Eye (tissue), 1 donor: Measurements from ENCODE around the gene ANKRD11.

Experiments used
- DNase-seq: peaks from one replicate; pipeline ENCODE4 v3.0.0-alpha.2; 2015

The ANKRD11 gene

DNA sequence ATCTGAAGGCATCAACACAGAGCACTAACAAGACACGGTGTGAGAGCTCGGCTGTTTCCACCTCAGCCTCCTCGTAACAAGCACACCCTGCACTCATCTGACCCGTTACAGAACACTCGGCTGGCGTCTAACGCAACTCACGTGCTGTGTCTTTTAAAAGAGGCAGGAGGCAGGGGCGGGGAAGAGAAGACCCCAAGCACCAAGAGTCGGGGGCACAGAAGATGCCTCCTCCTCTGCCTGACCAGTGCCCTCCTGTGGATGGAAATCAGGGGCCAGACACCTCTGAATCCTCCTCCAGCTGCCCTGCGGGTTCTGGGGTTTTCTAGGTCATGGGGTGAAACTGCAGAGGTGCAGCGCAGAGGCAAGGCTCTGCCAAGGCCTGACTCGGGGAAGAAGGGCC is 198.6 kb downstream of the ANKRD11 start:
- no peak for DNase-seq

DNA sequence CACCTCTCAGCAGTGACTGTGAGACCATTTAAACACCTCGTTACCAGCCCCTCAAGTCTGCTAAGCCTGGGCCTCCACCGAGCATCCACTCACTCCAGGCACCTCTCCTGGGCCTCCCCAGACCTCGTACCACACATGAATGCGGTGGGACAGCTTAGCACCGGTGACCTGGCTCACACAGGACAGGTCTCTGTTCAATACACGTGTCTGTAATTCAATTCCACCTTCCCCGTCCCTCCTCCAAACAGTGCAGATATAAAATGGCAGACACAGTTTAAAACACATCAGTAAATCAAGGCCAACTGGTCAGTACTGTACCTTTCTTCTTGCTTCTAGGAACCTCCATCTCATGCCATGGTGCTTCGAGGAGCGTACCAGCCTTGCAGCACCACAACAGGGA is 199.0 kb downstream of the ANKRD11 start:
- DNase-seq = no peak

DNA sequence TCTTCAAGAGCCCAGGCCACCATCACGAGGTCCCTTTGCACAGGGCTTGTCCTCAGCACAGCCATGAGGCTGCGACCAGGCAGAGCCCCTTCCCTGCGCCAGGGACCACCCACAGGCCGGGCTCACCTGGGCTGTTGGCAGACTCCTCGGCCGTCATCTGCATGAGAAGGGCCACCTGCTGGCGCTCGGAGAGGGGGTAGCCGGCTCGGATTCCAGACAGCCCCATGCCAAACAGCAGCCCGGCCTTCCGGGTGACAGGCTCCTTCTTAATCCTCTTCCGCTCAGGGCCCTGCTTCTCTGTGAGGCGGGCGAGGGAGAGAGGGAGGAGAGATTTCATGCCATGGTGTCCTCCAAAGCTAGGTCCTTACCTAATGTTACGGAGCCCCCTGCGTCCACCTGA is 199.5 kb downstream of the ANKRD11 start:
- no peak for DNase-seq

DNA sequence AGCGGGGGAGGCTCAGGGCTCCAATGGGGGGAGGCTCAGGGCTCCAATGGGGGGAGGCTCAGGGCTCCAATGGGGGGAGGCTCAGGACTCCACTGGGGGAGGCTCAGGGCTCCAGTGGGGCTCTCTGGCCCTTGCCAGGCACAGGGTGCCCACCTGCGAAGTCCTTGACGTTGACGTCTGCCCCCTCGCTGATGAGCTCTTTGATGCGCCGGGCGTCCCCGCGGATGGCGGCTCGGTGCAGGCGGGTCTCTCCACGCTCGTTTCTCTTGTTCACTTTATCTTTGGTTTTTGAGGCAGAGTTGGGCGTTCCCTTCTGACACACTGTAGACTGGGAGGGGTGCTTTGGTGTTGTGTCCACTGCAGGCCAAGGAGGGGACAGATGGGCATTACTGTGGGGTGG is 199.9 kb downstream of the ANKRD11 start:
- DNase-seq = no peak

DNA sequence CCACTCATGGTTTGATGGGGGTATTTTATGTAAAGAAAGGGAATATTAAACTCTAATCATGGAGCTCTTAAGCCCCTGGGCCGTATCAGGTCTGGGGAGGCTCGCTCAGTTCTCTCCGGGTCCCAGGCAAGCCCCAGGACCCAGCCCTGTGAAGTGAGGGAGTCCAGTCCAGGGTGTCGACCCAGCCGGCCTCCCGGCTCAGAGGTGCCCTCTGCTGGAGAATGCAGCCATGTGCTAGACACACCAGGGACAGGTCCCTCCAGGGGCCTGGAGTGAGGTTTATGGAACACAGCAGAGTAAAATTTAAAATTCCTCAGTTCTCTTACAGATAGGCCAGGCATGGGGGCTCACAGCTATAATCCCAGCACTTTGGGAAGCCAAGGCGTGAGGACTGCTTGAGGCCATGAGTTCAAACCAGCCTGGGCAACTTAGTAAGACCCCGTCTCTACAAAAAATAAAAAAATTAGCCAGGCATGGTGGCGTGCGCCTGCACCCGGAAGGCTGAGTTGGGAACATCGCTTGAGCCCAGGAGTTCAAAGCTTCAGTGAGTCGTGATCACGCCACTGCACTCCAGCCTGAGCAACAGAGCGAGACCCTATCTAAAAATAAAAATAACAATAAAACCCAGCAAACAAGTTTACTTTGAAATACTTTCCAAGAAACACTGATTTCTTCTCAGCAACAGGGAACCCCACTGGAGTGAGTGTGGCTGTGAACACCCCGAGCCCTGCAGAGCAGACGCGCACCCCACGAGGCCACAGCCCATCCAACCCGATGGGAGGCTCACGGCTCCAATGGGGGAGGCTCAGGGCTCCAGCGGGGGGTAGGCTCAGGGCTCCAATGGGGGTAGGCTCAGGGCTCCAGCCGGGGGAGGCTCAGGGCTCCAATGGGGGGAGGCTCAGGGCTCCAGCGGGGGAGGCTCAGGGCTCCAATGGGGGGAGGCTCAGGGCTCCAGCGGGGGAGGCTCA is 200.6 kb downstream of the ANKRD11 start:
- peak; percentile 80 for DNase-seq

DNA sequence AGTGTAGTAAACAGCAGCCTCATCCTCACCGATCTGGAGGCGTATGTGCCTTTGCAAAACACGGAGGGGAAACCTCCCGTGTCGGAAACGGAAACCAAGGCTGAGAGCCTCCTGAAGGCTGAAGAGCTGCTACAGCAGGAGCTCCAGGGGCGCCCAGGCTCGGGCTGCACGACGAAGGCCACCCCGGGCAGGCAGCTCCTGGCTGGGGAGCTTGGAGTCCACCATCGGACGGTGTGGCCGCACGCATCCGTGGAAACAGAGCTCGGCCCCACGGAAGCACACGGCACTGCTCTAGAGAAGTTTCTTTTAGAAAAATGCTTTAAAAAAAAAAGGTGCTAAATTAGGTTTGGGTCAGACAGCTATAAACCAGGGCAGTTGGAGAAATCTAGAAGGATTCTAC is 201.4 kb downstream of the ANKRD11 start:
- no peak for DNase-seq

DNA sequence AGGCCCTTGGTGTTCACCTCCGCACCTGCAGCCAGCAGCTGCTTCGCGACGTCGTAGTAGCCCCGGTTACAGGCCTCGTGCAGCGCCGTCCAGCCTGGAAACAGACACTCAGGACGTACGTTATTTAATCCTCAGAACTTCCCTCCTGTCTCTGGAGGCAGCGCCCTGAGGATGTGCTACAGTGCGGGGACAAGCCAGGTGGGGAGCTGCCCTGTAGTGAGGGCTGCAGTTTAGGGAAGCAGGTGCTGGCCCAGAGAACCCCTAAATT is 201.8 kb downstream of the ANKRD11 start:
- no peak for DNase-seq

DNA sequence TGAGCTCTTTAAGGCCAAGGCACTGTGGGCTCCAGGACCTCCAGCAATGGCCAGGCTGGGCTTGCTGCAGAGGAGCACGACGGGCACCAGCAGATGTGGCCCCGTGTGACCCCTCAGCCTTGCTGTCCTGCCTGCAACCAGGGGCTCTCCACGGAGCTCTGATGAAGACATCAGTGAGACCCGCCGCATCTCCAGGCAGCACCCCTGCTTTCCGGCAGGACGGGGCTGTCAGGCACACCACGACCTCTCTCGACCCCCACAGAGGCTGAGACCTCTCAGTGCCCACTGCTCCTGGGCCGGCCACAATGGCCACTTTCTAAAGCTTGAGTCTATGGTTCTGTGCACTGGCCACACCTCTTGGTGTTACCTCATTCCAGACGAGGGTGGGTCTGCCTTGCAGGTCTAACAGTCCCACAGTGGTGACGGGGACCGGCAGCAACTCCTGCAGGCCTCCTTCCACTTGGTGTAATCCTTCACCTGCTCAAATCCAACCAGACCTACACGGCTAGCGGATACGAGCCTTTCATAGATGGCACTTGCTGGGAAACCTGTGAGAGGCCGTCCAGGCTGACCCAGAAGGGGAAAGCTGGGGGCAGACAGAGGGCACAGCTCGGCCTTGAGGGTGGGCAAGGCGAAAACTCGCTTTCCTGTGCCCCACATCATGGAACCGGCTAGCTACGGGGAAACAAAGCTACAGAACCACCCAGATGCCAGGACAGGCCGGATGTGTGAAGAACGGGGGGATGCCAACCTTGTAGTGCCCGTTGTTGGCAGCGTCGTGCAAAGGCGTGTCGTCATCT is 202.4 kb downstream of the ANKRD11 start:
- DNase-seq = no peak

DNA sequence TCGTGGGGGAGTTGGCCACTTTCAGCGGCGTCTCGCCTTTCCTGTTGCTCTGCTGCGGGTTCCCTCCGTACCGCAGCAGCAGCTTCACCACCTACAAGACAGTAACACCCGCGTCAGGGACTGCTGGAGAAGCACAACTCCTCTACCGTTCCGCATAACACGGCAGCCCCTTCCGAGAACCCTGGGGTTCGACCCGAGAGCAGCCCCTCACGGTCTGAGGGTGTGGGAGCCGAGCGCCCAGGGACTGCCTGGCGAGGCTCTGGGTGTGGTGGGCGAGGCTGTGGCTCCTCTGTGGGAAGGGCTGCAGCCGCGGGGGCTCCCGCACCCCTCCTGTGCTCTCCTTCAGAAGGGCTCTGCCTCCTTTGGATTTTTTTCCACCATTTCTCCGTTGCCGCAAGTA is 204.3 kb downstream of the ANKRD11 start:
- DNase-seq = no peak

DNA sequence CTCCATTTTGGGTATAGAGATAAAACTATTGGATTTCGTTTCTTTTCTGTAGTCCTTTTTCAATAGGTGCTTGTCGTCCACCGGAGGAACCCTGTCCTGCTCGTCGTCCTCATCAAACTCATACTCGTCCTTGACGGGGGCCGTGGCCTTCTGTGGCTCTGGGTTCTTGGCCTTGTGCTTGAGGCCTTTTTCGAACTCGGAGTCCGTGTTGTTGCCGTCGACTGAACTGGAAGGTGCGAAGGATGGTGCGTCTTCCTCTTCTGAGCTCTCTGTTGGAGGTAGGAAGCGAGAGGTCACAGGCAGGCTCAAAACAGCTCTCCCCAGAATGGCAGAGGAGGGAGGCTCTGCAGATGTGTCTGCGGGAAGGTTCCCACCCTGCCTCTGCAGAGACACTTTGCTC is 205.0 kb downstream of the ANKRD11 start:
- no peak for DNase-seq

DNA sequence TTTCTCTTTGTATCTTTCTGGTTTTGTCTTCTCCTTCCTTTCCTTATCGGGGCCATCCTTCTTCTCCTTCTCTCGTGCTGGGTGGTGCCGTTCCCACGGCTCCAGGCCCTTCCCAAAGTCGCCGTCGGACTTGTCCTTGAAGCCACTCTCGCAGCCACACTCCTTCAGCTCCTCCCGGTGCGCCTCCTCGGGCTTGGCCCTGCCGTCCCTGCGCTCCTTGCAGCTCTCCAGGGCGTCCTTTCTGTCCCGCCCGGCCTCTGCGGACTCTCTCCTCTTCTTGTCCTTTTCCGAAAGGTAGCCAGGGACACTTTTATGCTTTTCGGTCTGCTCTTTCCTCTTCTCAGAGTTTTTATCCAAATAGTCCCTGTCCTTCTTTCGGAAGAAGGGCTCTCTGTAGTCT is 206.9 kb downstream of the ANKRD11 start:
- DNase-seq = no peak

DNA sequence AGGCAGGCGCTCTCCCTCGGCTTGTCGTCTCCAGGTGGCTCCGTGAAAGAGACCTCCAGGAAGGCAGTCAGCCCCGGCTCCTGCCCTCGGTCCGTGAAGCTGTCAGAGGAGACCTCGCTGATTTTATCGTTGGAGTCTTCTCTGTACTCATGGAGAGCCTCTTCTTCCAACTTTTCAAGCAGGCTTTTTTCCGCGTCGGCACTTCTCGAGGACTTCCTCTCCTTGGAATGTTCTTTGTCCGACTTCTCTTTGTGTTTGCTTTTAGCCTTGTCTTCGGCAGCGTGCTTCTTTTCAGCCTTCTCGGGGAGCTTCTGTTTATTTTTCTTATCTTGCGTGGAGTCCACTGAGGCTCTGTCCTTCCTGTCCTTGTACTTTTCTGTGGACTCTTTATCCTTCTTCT is 207.8 kb downstream of the ANKRD11 start:
- DNase-seq = no peak

DNA sequence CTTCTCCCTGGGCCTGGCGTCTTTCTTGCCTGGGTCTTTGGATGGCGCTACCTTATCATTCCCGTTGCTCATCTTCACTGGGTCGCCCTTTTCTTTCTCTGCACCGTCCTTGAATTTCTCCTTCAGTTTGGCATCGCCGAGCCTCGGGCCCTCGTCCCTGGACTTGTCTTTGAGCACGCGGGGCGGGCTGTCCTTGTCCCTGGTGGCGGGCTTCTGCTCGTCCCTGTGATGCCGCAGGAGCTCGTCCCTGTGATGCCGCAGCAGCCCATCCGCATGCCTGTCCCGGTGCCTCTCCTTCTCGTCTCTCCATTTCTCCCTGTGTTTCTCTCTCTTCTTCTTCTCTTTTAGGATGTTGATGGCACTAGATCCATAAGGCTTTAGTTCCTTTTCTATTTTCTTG is 208.5 kb downstream of the ANKRD11 start:
- no peak for DNase-seq

DNA sequence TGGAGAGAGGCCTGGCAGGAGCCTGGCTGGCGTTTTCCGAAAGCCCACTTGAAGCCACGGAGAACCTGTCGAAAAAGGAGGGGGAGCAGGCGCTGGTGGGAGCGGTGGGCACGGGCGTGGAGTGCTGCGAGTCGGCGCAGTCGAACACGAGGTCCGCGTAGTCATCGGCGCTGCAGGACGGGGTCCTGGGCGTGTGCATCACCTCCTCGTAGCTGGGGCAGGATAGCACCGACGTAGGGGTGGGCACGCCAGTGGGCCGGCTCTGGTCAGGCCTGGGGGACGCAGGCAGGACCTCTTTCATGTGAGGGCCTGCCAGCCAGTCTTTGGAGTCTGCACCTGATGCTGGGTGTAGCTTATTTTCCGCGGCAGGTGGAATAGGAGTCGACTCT is 209.2 kb downstream of the ANKRD11 start:
- no peak for DNase-seq

DNA sequence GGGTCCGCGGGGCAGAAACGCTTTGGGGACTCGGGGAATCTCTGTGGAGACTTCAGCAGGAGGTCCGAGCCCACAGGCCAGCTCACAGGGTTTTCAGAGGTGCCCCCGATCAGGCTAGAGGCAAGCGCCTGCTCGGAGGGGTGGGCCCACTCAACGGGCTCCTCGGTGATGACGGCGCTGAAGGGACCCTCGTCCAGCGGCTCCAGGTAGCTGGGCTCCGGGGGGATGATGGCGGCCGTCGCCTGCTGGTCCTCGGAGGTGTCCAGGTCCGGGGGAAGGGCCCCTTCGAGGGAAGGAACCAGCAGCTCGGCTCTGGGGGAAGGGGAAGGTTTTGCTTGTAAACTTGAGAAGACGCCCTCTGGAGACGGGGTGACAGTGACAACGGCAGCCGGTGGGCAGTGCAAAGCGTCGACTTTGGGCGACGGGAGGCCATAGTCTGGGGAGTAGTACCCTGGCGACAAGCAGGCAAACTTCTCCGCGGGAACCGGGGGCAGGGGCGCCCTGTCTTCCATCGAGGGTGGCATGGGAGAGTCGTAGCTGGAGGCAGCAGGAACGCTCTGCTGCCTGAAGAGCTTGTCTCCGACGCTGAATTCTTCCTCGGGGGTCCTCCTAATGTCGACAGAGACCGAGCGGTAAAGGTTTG is 209.7 kb downstream of the ANKRD11 start:
- DNase-seq = no peak

DNA sequence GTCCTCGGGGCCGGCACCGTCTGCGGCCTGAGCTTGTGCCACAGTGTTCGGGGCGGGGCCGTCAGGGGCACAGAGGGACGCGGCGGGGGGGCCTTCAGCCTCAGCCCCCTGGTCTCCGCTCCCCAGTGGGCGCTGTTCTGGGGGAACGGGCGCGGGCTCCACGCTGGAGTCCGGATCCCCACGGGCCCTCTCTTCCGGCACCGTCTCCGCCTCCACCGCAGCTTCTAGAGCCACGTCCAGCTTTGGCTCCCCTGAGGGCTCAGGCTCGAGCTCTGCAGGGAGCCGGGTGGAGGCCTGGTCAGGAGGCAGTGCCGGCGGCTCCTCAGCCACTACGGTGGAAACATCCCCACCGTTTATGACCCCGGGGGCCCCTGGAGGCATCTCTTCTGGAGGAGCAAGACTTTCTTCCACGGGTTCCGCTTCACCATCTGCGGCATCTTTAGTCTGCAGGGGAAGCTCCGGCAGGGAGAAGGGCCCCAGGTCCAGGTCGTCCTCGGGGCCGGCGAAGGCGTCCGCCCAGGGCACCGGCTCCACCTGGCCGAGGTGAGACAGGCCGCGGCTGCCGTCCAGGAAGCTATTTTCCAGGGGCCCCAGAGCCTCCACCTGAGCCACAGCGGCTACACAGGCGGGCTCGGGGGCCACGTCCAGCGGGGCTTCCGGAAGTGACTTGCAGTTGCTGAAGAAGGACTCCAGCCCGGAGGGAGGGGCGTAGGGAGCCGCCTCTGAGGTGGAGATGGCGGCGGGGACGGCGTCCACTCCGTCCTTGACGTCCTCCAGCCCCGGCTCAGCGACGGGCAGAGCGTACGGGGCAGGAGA is 210.5 kb downstream of the ANKRD11 start:
- no peak for DNase-seq

DNA sequence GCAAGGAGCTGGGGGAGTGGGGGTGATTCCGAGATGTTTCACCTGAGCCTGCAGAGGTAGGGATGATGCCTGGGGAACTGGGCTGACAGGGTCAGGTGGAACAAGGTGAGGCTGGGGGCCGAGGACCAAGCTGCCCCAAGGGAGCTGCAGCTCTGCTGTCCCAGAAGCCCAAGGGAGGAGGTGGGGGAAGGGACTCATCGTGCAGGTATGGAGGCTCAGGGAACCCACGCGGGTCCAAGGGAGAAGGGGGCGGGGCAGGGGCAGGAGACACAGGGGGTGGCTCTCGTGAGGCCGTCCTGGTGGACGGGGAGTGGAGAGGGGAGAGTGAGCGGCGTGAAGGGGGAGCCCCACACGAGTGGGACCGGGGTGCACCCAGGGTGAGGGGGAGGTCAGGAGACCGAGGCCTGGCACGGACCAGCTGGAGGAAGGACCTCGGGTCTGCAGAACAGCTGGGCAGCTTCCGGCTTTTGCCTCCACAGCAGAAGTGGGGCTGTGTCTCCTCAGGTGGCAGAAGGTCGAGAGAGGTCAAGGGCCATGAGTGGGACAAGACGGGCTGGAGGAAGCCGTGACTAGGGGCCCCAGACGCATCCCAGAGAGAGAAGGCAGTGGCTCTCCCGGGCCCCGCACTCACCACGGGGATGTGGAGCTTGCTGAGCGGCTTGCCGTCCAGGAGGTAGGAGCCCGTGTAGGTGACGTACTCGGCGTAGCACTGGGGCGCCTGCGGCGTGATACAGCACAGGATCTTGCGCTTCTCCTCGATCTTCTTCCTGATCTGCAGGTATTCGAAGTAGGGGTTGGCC is 211.7 kb downstream of the ANKRD11 start:
- no peak for DNase-seq

DNA sequence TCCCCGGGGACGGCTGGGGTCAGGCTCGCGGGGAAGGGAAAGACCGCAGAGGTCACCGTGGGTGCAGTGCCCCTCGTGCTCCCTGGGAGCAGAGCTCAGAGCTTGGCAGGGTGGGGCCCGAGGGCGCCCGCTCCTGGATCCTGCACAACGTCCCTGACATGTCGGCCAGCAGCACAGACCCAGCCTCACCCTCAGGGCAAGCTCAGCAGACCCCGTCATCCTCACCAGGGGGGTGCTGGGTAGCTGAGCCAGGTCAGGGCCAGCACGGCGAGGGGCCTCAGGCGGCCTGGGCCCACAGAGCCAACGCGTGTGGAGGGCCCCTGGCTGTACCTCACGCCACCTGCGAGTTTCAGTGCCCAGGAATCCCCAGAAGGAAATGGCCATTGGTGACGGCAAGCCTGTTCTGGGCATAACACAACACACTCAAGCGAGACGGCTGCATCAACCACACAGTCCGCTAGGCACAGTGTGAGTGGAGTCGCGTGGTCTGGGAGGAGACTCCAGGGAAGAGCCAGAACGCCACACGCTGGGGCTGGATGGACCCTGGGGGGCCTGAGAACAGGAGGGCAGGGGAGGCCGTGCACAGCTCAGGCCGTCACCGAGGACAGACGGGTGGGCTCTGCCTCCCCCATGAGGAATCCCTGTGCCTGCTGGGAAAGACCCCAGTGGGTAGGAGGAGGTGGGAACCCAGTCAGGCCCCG is 212.6 kb downstream of the ANKRD11 start:
- DNase-seq = peak; percentile 46

DNA sequence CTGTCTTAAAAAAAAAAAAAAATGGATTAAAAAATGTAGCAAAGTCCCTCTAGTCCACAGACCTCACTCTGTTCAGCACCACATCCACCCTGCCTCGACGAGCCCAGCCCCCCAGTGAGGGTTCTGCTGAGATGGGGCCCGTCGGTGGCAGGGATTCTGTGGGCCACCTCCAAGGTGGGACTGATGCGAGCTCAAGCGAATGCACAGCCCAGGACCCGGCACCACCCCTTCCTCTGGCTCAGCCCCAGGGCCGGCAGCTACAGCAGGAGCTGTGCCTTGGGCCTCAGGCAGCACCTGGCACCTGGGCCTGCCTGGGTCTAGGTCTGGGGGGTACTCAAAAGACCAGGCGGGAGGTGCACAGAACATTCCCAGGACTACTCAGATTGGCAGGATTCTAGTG is 213.3 kb downstream of the ANKRD11 start:
- DNase-seq = no peak

DNA sequence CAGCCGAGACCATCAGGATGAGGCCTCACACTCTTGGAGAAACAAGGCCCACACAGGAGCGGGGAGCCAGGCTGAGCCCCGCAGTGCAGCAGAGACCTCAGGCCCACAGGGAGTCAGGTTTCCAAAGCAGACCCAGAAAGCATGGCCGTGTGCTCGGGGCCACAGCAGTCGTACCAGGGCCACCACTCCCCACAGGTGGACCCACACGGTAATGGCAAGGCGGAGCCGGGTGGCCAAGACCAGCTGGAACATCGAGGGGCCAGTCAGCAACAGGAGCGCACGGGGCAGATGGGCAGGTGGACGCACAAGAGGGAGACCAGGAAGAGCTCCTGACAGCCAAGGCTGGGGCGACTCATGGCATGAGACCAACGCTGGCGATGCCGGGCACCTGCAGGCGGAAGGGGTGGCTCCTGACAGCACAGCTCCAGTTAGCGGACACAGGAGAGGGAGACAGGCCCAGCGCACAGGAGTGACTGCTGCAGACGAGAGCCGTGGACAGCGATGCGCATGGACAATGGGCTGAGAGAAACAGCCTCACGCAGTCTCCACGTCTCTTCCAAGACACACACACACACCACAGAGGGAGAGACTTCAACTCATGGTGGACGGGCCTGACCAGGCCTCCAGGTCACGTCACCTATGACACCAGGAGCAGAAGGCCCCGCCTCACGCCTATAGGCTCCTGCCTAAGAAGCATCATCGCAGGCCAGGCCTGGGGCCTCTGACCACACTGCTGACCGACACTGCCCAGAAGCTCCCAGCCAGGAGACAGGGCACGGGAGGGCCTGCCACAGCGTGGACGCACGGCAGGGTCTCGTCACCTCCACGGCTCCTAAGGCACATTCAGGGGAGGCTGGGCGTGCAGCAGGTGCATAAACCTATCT is 214.3 kb downstream of the ANKRD11 start:
- DNase-seq = no peak

DNA sequence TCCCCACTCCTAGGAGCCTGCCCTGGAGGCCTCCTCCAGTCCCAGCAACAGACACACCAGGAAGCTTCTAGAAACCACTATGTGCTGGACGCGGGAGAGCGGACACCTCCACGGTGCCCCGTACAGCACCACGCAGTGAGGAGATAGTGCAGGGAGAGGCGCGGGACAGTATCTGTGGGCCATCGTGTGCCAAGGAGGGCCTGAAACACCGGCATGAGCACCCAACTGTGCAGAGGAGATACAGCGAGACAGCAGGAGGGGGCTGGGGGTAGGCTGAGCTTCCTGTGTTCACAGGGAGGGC is 215.1 kb downstream of the ANKRD11 start:
- DNase-seq = no peak
